ENCODE data around the gene GATM.

The GATM gene

DNA sequence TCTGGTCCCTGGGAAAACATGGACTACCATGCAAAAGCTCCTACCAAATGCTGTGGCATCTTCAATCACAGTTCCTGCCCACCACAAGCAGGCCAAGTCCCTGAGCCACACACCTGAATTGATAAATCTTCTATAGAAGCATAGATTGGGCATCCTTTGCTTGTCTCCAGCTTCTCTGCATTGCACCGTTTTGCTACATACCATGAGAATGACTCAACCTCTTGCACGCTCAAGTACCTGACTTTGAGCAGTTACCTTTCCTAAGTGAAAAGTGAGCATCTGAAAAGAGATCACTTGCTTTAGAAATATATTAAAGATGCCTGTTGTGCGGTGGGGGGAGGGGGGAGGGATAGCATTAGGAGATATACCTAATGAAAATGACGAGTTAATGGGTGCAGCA lies 31.3 kb downstream of the GATM start:
- Histone ChIP-seq H3K4me1 (ENCODE audit: control insufficient read depth, insufficient read depth, low read length) (no peaks in the 10 kb centered on the region), H3K36me3 (ENCODE audit: insufficient read depth, low read length) (no peaks in the 10 kb centered on the region), H3K4me2 (ENCODE audit: low read length) (no peak overlapping the region), H3K4me3 (ENCODE audit: low read length) (no peak overlapping the region), H3K9me3 (replicated peaks; ENCODE audit: low read length) (no peaks in the 10 kb centered on the region), H3K27me3 (ENCODE audit: control insufficient read depth, insufficient read depth, low read length) (peaks cover 28% of the 10 kb centered on the region), H3K9ac (ENCODE audit: low read depth, low read length) (no peak overlapping the region)

DNA sequence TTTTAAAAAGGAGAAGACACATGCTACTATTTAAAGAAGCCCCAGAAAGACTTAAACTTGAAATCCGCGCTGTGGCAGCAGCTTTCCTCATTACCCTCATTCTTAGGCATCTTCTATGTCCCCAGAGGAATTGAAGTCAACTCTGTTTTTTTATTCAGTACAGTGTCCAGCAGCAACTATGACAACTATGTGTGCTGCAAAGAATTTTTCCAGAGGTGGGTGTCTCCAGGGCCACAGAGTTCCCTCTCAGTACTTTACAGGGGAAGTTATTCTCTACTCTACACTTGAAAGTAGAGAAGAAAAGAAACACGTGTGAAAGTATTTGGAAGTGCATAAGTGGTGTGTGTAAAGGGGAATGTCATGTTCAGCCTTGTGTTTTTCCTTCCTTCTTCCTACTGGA lies 32.0 kb downstream of the GATM start:
- Histone ChIP-seq H3K27me3 (ENCODE audit: control insufficient read depth, insufficient read depth, low read length) (peaks cover 27% of the 10 kb centered on the region), H3K4me1 (ENCODE audit: control insufficient read depth, insufficient read depth, low read length) (no peaks in the 10 kb centered on the region), H3K4me2 (ENCODE audit: low read length) (no peak overlapping the region), H3K9ac (ENCODE audit: low read depth, low read length) (no peak overlapping the region), H3K4me3 (ENCODE audit: low read length) (no peak overlapping the region), H3K9me3 (replicated peaks; ENCODE audit: low read length) (no peaks in the 10 kb centered on the region), H3K36me3 (ENCODE audit: insufficient read depth, low read length) (no peaks in the 10 kb centered on the region)

DNA sequence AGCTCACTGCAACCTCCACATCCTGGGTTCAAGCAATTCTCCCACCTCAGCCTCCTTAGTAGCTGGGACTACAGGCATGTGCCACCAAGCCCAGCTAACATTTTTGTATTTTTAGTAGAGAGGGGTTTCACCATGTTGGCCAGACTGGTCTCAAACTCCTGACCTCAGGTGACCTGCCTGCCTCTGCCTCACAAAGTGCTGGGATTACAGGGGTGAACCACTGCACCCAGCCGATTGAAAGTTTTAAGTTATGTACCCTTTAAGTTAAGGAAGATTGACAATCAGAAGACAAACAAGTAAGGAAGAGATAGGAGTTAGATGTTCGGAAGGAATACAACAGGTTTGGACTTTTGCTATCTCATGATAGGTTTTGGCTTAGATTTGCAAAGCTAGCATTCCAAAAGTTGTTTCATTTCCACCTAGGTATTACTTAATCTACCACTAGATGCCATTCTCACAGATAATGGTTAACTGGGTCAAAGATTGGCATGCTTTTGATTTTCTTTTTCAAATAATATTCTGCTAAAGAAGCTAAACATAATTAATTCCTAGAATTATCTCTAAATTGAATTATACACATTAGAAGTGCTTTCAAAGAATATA lies 35.0 kb downstream of the GATM start:
- H3K27me3 ChIP-seq (ENCODE audit: control insufficient read depth, insufficient read depth, low read length), result peaks cover 18% of the 10 kb centered on the region
- H3K9ac ChIP-seq (ENCODE audit: low read depth, low read length), result no peak overlapping the region
- H3K4me1 ChIP-seq (ENCODE audit: control insufficient read depth, insufficient read depth, low read length), result no peaks in the 10 kb centered on the region
- no peak overlapping the region for H3K4me2 ChIP-seq (ENCODE audit: low read length)
- no peaks in the 10 kb centered on the region for H3K9me3 ChIP-seq (replicated peaks; ENCODE audit: low read length)
- no peak overlapping the region for H3K4me3 ChIP-seq (ENCODE audit: low read length)
- H3K36me3 ChIP-seq (ENCODE audit: insufficient read depth, low read length), result no peaks in the 10 kb centered on the region

DNA sequence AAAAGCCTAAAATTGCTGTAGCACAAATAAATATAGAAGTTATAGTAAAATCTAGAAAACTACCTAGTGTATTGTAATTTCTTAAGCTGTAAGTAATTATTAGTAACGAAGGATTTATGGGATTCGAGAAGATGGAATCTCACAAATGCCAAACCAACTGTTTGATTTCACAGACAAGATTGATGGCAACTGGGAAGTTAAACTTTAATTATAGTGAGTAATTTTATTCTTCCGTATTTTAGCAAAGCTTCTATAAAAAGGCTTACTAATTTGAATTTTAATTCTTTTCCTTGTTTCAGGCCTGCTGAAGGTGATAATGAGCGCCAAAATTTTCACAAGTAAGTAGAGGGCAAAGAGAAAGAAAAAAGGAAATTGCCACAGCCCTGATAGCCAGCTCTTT lies 36.6 kb downstream of the GATM start:
- Histone ChIP-seq H3K36me3 (ENCODE audit: insufficient read depth, low read length) (no peaks in the 10 kb centered on the region), H3K4me3 (ENCODE audit: low read length) (no peak overlapping the region), H3K4me1 (ENCODE audit: control insufficient read depth, insufficient read depth, low read length) (no peaks in the 10 kb centered on the region)

DNA sequence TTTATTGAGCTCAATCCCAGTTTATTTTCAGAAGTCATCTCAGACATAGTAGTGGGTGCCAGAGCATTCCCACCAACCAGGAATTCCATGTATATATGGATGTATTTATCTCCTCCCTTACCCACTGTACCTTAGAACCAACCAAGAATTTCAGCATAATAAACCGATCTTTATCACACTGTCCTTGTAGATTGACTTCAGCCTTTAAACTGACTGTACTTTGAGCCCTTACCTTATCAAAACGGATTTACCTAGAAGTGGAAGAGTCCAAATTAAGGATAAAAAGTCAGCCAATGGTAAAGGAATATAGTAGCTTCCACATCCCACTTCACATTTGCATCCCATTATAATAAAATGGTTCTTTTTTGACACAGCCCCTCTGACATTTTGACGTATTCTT lies 37.9 kb downstream of the GATM start:
- Histone ChIP-seq H3K4me3 (ENCODE audit: low read length) (no peak overlapping the region), H3K36me3 (ENCODE audit: insufficient read depth, low read length) (no peaks in the 10 kb centered on the region), H3K27me3 (ENCODE audit: control insufficient read depth, insufficient read depth, low read length) (no peaks in the 10 kb centered on the region), H3K4me2 (ENCODE audit: low read length) (no peak overlapping the region), H3K9me3 (replicated peaks; ENCODE audit: low read length) (no peaks in the 10 kb centered on the region), H3K9ac (ENCODE audit: low read depth, low read length) (no peak overlapping the region), H3K4me1 (ENCODE audit: control insufficient read depth, insufficient read depth, low read length) (no peaks in the 10 kb centered on the region)

More for the DNA sequence above, 36.6 kb downstream of the GATM start:
- H3K9ac ChIP-seq (ENCODE audit: low read depth, low read length), result no peak overlapping the region
- no peaks in the 10 kb centered on the region for H3K9me3 ChIP-seq (replicated peaks; ENCODE audit: low read length)
- peaks cover 10% of the 10 kb centered on the region for H3K27me3 ChIP-seq (ENCODE audit: control insufficient read depth, insufficient read depth, low read length)
- H3K4me2 ChIP-seq (ENCODE audit: low read length), result no peak overlapping the region

DNA sequence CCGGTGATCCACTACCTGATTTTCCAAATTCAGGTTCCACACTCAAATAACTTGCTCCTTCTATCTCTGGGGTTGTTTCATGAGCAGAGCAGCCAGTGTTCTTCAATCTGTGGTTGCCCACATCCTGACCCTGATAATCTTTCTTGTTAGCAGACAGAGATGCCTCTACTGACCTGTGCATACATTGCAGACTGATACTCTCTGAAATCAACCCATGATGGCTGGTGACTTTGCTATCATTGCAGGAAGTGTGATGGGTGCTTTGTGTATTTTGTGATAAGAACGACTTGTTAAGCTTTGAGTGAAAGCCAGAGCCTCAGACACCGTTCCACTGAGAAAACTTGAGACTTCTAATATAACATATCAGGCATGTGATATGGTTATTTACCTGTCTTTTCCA lies 39.9 kb downstream of the GATM start:
- H3K4me3 ChIP-seq (ENCODE audit: low read length), result no peak overlapping the region
- no peaks in the 10 kb centered on the region for H3K4me1 ChIP-seq (ENCODE audit: control insufficient read depth, insufficient read depth, low read length)
- peaks cover 3% of the 10 kb centered on the region for H3K27me3 ChIP-seq (ENCODE audit: control insufficient read depth, insufficient read depth, low read length)
- no peak overlapping the region for H3K9ac ChIP-seq (ENCODE audit: low read depth, low read length)
- H3K4me2 ChIP-seq (ENCODE audit: low read length), result no peak overlapping the region
- no peaks in the 10 kb centered on the region for H3K36me3 ChIP-seq (ENCODE audit: insufficient read depth, low read length)
- no peaks in the 10 kb centered on the region for H3K9me3 ChIP-seq (replicated peaks; ENCODE audit: low read length)

DNA sequence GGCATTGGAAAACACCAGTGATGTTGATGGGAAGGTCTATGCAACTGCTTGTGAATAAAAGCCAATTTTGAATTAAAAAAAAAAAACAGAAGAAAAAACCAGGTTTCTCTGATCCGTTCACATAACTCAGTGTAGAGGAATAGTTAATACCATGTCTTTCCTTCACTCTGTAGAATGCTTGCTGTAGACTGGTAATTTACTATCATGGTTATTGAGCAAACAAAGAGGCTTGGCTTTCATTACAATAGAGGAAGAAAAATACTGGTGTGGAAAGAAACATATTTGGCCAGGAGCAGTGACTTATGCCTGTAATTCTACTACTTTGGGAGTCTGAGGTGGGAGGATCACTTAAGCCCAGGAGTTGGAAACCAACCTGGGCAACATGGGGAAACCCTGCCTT lies 41.1 kb downstream of the GATM start:
- Histone ChIP-seq H3K4me2 (ENCODE audit: low read length) (no peak overlapping the region), H3K9me3 (replicated peaks; ENCODE audit: low read length) (no peaks in the 10 kb centered on the region), H3K4me1 (ENCODE audit: control insufficient read depth, insufficient read depth, low read length) (no peaks in the 10 kb centered on the region), H3K27me3 (ENCODE audit: control insufficient read depth, insufficient read depth, low read length) (peaks cover 12% of the 10 kb centered on the region), H3K9ac (ENCODE audit: low read depth, low read length) (no peak overlapping the region), H3K4me3 (ENCODE audit: low read length) (no peak overlapping the region), H3K36me3 (ENCODE audit: insufficient read depth, low read length) (no peaks in the 10 kb centered on the region)

DNA sequence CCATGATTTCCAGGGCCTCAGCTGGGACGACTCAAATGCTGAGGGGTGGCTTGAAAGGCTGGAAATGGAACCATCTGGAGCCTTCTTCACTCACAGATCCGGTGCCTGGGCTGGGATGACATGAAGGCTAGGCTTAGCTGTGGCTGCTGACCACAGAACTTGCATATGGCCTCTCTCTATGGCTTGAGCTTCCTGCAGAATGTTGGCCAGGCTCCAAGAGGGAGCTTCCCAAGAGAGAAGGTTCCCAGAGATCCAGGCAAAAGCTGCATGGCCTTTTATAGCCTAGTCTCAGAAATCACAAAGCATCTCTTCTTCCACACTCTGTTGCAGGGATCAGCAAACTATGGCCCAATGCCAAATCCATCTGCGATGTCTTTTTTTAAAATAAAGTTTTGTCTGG lies 44.8 kb downstream of the GATM start:
- H3K4me3 ChIP-seq (ENCODE audit: low read length), result no peak overlapping the region
- no peak overlapping the region for H3K9ac ChIP-seq (ENCODE audit: low read depth, low read length)
- peaks cover 25% of the 10 kb centered on the region for H3K27me3 ChIP-seq (ENCODE audit: control insufficient read depth, insufficient read depth, low read length)
- H3K4me1 ChIP-seq (ENCODE audit: control insufficient read depth, insufficient read depth, low read length), result no peaks in the 10 kb centered on the region
- H3K9me3 ChIP-seq (replicated peaks; ENCODE audit: low read length), result no peaks in the 10 kb centered on the region
- no peaks in the 10 kb centered on the region for H3K36me3 ChIP-seq (ENCODE audit: insufficient read depth, low read length)
- no peak overlapping the region for H3K4me2 ChIP-seq (ENCODE audit: low read length)

DNA sequence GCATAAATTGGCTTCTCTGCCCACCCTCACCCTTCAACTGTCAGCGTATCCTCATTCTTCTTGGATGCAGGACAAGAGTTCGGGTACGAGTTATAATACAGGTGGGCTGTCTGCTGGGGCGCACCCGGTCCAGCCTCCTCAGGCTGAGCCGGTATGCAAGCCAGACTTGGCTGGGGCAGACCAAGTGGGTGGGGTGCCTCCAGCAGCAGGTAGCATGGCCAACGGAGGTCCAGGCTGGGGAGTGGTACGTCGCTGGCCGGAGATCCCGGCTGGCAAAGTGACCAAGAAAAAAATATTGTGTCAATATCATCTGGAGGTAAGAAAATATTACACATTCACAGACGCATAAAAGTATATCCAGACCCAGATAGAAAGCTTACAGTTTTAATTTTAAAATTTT lies 45.6 kb downstream of the GATM start:
- no peak overlapping the region for H3K4me2 ChIP-seq (ENCODE audit: low read length)
- no peak overlapping the region for H3K9ac ChIP-seq (ENCODE audit: low read depth, low read length)
- no peaks in the 10 kb centered on the region for H3K4me1 ChIP-seq (ENCODE audit: control insufficient read depth, insufficient read depth, low read length)
- H3K9me3 ChIP-seq (replicated peaks; ENCODE audit: low read length), result no peaks in the 10 kb centered on the region
- H3K36me3 ChIP-seq (ENCODE audit: insufficient read depth, low read length), result no peaks in the 10 kb centered on the region
- H3K4me3 ChIP-seq (ENCODE audit: low read length), result no peak overlapping the region
- peaks cover 25% of the 10 kb centered on the region for H3K27me3 ChIP-seq (ENCODE audit: control insufficient read depth, insufficient read depth, low read length)

DNA sequence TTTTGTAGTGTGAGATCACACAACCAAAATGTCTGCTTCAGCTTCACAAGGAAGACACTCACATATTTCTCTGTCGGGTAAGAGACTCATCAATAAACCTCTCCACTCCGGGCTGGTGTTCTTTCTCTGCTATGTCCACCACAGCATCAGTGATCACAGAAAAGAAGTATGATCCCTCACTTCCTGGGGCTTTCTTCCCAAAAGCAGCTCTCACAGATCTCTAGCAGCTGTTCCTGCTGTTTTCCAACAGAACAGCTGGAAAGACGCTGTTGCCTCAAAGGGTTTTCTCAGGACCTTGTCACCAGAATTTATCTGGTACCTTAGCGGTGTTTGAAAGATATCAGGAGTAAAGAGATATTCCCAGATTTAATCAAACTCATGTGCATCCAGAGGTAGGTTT lies 46.4 kb downstream of the GATM start:
- Histone ChIP-seq H3K9ac (ENCODE audit: low read depth, low read length) (no peak overlapping the region), H3K36me3 (ENCODE audit: insufficient read depth, low read length) (no peaks in the 10 kb centered on the region), H3K9me3 (replicated peaks; ENCODE audit: low read length) (no peaks in the 10 kb centered on the region), H3K4me2 (ENCODE audit: low read length) (no peak overlapping the region), H3K4me3 (ENCODE audit: low read length) (no peak overlapping the region), H3K4me1 (ENCODE audit: control insufficient read depth, insufficient read depth, low read length) (no peaks in the 10 kb centered on the region), H3K27me3 (ENCODE audit: control insufficient read depth, insufficient read depth, low read length) (peaks cover 27% of the 10 kb centered on the region)

DNA sequence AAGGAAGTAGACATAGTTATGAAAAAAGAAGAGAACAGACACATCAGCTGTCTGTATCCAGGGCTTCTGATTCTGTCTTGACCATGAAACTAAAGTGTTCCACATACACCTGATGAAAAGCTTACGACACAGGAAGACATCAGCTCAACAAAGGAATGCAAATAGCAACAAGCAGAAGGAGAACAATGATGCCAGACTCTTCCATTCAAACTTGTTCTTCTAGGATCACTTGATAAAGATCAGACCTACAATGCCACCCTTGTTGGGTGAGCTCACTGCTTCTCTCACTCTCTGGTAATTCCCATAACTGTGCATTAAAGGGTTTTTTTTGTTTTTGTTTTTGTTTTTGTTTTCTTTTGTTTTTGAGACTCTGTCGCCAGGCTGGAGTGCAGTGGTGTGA lies 49.7 kb downstream of the GATM start:
- Histone ChIP-seq H3K27me3 (ENCODE audit: control insufficient read depth, insufficient read depth, low read length) (peaks cover 28% of the 10 kb centered on the region), H3K4me1 (ENCODE audit: control insufficient read depth, insufficient read depth, low read length) (no peaks in the 10 kb centered on the region), H3K9ac (ENCODE audit: low read depth, low read length) (no peak overlapping the region)

DNA sequence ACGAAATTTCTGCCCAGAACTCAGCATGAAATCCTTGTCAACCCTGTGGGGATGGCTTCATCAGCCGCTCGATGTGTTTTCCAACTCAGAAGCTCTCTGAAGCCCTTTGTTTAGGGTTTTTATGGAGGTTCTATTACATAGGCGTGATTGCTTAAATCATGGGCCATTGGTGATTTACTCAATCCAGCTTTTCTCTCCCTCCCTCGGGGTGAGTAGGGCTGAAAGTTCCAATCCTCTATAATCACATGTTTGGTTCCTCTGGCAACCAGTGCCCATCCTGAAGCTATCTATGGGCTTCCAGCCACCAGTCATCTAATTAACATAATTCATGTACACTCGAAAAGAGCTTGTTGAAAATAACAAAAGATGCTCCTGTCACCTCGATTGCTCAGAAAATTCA lies 51.6 kb downstream of the GATM start:
- no peak overlapping the region for H3K9ac ChIP-seq (ENCODE audit: low read depth, low read length)
- no peak overlapping the region for H3K4me3 ChIP-seq (ENCODE audit: low read length)
- no peaks in the 10 kb centered on the region for H3K9me3 ChIP-seq (replicated peaks; ENCODE audit: low read length)
- no peaks in the 10 kb centered on the region for H3K4me1 ChIP-seq (ENCODE audit: control insufficient read depth, insufficient read depth, low read length)
- H3K36me3 ChIP-seq (ENCODE audit: insufficient read depth, low read length), result no peaks in the 10 kb centered on the region
- H3K27me3 ChIP-seq (ENCODE audit: control insufficient read depth, insufficient read depth, low read length), result peaks cover 12% of the 10 kb centered on the region
- H3K4me2 ChIP-seq (ENCODE audit: low read length), result no peak overlapping the region

More for the DNA sequence above, 49.7 kb downstream of the GATM start:
- Histone ChIP-seq H3K4me3 (ENCODE audit: low read length) (no peak overlapping the region), H3K9me3 (replicated peaks; ENCODE audit: low read length) (no peaks in the 10 kb centered on the region), H3K36me3 (ENCODE audit: insufficient read depth, low read length) (no peaks in the 10 kb centered on the region), H3K4me2 (ENCODE audit: low read length) (no peak overlapping the region)

Measured in skeletal muscle satellite cell (primary cell).